Large intestine (tissue), 3 donors: Measurements from ENCODE around the gene JAKMIP1. TPM values are rescaled to one million over a fixed set of nuclear protein-coding genes. Genes with fewer than 3 reads are reported as not detected.

Source experiments
- DNase-seq, 2 donors: peaks; one replicate each; pipeline versions ENCODE4 v3.0.0 to v3.0.0-alpha.2; 2013
- H3K27ac ChIP-seq: one replicate; pipeline ENCODE4 v1.5.1; 2013; ENCODE audit warnings: low read length
- H3K27me3 ChIP-seq: 2 replicates; pipeline ENCODE4 v1.6.1; 2013; ENCODE audit warnings: low read length; ENCODE audit not compliant: control insufficient read depth, insufficient read depth
- H3K36me3 ChIP-seq: 2 replicates; pipeline ENCODE4 v1.6.1; 2013; ENCODE audit warnings: low read length; ENCODE audit not compliant: control insufficient read depth, insufficient read depth
- H3K4me1 ChIP-seq: one replicate; pipeline ENCODE4 v1.6.1; 2013; ENCODE audit warnings: low read length; ENCODE audit not compliant: control insufficient read depth, insufficient read depth
- H3K4me3 ChIP-seq: one replicate; pipeline ENCODE4 v1.5.1; 2013; ENCODE audit warnings: low read length
- H3K9me3 ChIP-seq: one replicate; pipeline ENCODE4 v1.6.1; 2013; ENCODE audit warnings: mild to moderate bottlenecking, low read depth, low read length, moderate library complexity; ENCODE audit not compliant: control insufficient read depth
- WGBS: methylation state at CpG from one replicate; pipeline ENCODE4 v1.1.5; 2013; ENCODE audit warnings: low lambda C conversion rate; ENCODE audit not compliant: insufficient coverage; 5-methylcytosine and 5-hydroxymethylcytosine counted together
- polyA plus RNA-seq: library from polyadenylated mRNA; unstranded; fragments of 120-200 nt; gene quantifications from one replicate; pipeline ENCODE4 v1.2.1, GENCODE V29; 2013

Gene JAKMIP1
- polyA plus RNA-seq, 1 donor, result 2.1 TPM

DNA sequence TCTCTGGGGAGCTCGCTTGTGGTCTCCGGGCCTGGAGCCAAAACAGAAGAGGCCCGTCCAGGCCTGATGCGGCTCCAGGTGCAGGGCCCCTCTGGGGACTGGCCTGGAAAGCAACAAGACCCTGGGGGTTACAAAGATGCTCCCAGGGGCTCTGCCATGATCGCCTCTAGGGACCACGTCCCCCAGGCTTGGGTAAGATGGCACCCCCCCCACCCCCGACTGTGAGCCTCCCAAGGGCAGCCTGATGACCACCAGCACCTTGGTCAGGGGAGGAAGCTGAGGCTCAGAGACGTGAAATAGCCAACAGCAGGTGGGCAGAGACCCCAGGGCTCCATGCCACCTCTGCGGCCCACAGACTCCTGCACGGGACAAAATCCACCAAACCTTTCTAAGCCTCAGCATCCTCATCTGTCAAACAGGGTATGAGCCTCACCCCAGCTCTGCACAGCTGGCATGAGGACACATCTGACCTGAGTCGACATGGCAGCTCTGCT lies 207.5 kb downstream of the JAKMIP1 start:
- no CpG with 5 or more reads among the region's 11 CpGs for WGBS

DNA sequence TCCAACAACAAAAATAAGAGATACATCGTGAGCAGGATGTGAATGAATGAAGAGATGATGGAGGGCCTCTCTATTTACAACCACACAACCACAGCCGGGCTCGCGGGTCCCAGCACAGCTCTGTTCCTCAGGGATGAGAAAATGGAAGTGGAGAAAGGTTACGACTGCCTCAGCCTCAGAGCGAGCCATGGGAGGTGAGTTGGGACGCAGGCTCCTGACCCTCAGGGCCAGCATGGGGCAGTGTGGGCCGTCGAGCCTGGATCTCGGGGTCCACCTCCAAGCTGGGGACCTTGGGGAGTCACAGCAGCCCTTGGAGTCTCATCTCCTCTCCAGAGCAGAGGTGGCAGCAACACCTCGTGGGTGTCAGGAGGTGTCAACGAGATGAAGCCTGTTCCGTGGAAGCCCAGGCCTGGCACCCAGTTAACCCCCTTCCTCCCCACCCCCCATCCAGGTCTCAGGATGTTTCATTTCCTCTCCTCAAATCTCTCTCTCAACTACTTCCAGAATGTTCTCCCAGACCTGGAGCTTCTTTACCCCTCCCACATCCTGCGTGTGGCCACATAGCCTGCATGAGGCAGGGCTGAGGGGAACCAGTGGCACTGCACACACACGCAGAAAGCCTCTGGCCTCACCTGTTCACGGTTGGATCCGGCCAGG lies 208.1 kb downstream of the JAKMIP1 start:
- no CpG with 5 or more reads among the region's 17 CpGs for WGBS

More for the DNA sequence above, 207.5 kb downstream of the JAKMIP1 start:
- no peaks in the 10 kb centered on the region for H3K27me3 ChIP-seq
- no peak overlapping the region for H3K4me3 ChIP-seq
- no peaks in the 10 kb centered on the region for H3K4me1 ChIP-seq
- no peaks in the 10 kb centered on the region for H3K9me3 ChIP-seq
- DNase-seq, result no peak
- H3K36me3 ChIP-seq, result no peaks in the 10 kb centered on the region
- no peak overlapping the region for H3K27ac ChIP-seq

DNA sequence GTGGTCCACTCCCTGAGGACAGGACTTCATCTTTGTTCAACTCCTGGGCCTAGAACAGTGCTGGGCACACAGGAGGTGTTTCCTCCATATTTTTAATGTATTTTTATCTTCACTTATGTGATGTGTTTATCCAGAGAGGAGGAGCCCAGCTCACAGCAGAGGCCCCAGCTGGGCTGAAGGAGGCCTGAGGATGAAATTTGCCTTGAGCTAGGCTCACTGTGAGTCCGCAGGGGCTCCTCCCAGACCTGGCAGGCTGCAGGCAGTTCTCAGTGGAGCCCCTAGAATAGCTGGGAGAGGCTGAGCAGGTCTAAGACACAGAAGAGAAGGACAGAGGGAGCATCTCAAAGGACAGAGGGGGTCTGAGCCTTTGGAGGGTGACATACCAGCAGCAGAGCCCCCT lies 208.9 kb downstream of the JAKMIP1 start:
- Histone ChIP-seq H3K27me3 (no peaks in the 10 kb centered on the region), H3K27ac (no peak overlapping the region), H3K4me3 (no peak overlapping the region), H3K4me1 (no peaks in the 10 kb centered on the region), H3K36me3 (no peaks in the 10 kb centered on the region), H3K9me3 (no peaks in the 10 kb centered on the region)
- DNase-seq, result no peak
- no CpG with 5 or more reads among the region's 1 CpG for WGBS

More for the DNA sequence above, 208.1 kb downstream of the JAKMIP1 start:
- Histone ChIP-seq H3K27me3 (no peaks in the 10 kb centered on the region), H3K4me1 (no peaks in the 10 kb centered on the region), H3K27ac (no peak overlapping the region), H3K36me3 (no peaks in the 10 kb centered on the region), H3K9me3 (no peaks in the 10 kb centered on the region), H3K4me3 (no peak overlapping the region)
- DNase-seq, result no peak

DNA sequence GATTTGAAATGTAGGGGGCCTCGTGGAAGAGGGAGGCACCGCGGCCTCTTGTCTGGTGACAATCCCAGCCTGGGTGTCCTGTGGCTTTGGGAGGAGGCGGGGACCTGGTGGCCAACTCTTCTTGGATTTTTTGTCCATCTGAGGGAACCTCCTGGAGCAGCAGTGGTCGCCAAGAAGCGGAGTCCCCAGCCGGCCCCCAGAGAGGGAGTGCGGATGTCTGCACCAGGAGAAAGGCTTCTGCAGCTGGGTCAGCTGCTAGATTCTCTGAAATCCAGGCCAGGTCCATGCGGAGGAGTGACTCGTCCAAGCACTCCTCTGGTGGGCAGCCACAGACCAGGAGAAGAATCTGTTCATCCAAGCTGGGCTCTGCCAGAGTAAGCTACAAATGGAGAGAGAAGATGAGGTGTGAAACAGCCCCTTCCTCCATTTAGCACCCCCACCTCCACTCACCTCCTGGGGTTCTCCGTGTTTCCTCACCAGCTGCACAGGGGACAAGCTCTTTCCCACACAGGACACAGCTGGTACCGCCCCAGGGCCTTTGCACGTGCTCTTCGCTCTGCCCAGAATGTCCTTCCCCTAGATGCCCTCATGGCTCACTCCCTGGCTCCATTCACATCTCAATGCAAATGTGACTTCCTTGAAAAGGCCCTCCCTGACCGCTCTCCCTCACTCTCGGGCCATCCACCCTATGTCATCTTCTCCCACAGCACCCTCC lies 209.7 kb downstream of the JAKMIP1 start:
- no peaks in the 10 kb centered on the region for H3K4me1 ChIP-seq
- H3K27ac ChIP-seq, result no peak overlapping the region
- H3K4me3 ChIP-seq, result no peak overlapping the region
- no peaks in the 10 kb centered on the region for H3K9me3 ChIP-seq
- no peaks in the 10 kb centered on the region for H3K36me3 ChIP-seq
- DNase-seq, result no peak
- WGBS, result 86% methylated on average over 1 of the region's 16 CpGs
- no peaks in the 10 kb centered on the region for H3K27me3 ChIP-seq

DNA sequence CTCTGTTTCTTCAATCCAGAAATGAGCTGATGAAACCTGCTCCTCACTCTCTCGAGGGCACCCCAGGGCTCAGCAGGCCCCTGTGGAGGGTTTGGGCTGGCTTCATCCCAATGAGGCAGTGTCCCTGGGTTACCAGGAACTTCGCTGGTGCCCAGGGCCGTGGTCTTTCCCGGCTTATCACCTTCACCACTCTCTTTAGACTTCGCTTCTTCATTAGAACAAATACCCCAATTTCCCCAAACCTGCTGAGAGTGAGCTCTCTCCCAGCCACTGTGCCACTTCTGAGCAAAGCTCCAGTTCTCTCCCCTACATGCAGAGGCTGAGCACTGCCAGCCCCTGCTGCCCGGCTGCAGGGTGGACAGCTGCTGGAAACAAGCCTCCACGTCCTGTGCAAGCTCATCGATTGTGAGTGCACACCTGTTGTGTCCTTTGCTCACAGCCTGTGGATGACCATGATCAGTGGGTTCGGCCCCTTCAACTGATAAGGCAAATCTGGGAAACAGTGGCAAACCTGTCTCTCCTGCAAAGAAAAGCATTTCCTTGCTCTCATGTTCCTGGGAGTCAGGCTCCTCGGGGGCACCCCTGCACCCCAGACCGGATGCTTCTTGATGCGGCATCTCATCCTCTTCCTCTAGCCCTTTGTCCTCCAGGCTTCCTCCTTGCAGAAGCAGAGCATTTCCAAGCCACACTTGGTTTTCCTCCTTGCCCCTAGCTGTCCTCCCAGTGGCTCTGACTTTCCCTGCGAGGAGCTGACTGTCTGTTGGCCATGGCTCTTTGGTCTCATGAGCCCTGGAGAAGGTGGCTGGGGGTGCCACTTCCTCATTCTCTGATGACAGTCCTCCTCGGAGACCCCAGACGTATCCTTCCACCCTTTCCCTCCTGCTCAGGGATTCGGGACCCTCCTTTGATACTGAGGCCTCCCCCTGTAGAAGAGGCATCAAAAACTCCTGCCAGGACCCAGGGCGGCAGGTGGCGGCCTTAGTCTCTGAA lies 210.8 kb downstream of the JAKMIP1 start:
- H3K27me3 ChIP-seq, result no peaks in the 10 kb centered on the region
- no CpG with 5 or more reads among the region's 18 CpGs for whole genome bisulfite sequencing
- H3K27ac ChIP-seq, result no peak overlapping the region
- H3K4me3 ChIP-seq, result no peak overlapping the region
- H3K4me1 ChIP-seq, result no peaks in the 10 kb centered on the region
- DNase-seq, result no peak
- no peaks in the 10 kb centered on the region for H3K36me3 ChIP-seq
- H3K9me3 ChIP-seq, result no peaks in the 10 kb centered on the region

DNA sequence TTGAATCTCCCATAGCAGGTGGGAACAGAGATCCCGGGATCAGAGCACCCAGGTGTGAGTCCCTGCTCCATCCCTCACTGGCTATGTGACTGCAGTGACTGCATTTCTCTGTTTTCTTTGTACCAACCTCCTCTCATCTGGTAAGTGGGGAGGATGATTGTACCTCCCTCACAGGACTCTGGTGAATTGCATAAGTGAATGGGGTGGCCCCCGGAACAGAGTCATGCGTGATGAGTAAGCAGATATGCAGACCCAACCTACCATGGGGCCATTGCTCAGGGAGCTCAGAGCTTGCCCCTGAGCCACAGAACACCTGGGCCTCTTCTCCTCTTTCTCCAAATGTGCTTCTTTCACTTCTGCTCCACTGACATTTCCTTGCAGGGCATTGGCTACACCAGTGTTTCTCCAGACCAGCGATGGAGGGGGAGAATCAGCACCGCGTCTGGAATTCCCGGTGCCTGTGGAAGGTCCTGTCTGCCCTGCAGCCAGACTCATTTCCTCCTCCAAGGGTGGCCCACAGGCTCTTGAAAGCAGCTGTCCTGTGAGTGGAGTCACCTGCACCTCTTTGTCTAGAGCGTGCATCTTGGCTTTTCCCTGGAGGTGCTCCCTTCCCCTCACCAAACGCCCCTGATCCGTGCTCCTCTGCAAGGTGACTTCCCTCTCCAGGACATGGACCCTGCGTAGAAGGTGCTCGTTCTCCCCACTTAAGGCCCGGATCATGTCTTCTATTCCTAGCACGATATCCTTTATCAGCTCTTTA lies 212.1 kb downstream of the JAKMIP1 start:
- H3K36me3 ChIP-seq, result no peaks in the 10 kb centered on the region
- 0% methylated on average over 1 of the region's 14 CpGs for WGBS
- H3K4me3 ChIP-seq, result no peak overlapping the region
- H3K9me3 ChIP-seq, result no peaks in the 10 kb centered on the region
- H3K27ac ChIP-seq, result no peak overlapping the region
- H3K27me3 ChIP-seq, result no peaks in the 10 kb centered on the region
- DNase-seq, result no peak
- H3K4me1 ChIP-seq, result no peaks in the 10 kb centered on the region

DNA sequence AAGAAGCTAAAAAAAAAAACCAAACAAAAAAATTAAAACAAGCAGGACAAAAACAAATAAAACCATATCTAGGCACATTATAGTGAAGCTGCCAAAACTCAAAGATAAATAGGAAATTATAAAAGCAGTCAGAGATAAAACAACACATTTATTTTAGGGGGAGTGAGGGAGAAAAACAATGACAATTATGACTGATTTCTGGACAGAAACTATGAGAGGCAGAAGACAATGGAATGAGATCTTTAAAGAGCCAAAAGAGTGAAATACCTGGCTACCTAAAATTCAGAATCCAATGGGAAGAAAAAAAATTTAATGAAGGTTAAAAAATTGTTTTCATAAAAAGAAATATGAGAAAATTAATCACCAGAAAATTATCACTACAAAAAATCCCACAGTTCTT lies 215.5 kb downstream of the JAKMIP1 start:
- Histone ChIP-seq H3K27me3 (peaks cover 7% of the 10 kb centered on the region), H3K36me3 (no peaks in the 10 kb centered on the region), H3K9me3 (no peaks in the 10 kb centered on the region)

DNA sequence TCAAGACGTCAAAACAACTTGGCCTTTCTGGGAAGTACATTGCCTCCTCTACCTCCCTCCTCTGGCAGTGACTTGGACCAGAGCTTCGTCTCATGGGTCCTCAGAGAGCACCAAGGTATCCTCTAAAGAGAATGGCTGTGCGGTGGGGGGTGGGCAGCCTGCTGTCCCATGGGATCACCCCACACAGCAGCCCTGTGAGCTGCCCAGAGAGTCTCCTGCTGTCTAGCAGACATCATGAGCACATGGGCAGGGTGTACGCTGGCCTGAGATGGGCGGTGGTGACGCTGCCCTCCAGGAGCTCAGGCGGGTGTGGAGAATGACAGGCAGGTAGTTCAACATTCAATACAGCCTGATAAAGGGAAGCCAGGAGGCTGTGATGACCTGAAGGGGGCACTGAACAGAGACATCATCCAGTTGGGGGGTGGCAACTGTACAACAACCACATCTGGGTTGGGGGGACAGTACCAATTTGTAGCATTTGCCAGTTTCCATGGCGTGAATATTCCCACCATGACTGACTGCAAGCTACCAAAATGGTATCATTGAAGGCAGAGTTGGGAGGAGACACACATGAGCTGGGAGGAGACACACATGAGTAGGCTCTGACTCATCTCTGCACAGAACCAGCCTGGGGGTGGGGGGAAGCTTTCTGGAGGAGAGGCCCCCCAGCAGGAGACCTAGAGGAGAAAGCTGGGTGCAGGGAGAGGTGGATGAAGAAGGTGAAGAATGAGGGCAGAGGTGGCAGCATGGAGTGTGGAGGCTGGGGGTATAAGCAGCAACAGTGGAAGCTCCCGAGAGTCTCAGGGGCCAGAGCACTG lies 218.0 kb downstream of the JAKMIP1 start:
- H3K36me3 ChIP-seq, result no peaks in the 10 kb centered on the region
- no peak overlapping the region for H3K27ac ChIP-seq
- peaks cover 7% of the 10 kb centered on the region for H3K27me3 ChIP-seq
- no peak overlapping the region for H3K4me3 ChIP-seq
- WGBS, result no CpG with 5 or more reads among the region's 9 CpGs
- no peaks in the 10 kb centered on the region for H3K9me3 ChIP-seq
- H3K4me1 ChIP-seq, result no peaks in the 10 kb centered on the region
- DNase-seq, result no peak

More for the DNA sequence above, 215.5 kb downstream of the JAKMIP1 start:
- H3K4me1 ChIP-seq, result no peaks in the 10 kb centered on the region
- H3K4me3 ChIP-seq, result no peak overlapping the region
- DNase-seq, result no peak
- no peak overlapping the region for H3K27ac ChIP-seq

DNA sequence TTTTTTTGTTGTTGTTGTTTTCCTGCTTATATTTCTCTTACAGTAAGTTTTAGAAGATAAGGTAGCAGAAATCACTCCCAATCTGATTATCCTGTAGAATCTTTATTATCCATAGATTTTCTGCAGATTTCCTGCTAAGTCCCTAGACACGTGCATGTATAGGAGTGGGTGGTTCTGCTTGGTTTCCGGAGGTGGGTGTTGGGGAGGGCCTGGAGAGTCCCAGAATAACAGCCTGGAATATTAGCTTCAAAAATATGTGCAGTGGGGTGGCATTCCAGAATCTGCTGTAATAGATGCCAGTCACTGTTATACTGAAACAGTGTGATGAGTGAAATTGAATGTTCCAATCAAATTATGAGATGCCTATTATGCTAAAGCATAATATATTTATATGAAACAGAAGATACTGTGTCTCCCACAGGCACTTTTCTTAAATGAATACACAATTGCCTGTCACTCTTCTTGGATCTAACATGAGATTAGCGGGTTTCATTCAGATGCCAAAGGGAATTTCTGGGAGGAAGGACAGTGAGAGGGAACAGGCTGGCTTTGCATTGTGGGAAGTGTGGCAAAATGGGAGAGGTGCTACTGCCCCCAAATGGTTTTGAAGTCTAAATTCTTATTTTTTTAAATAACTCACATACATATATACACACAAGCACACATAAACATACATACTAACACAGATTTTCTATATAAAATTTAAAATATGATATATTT lies 219.8 kb downstream of the JAKMIP1 start:
- H3K9me3 ChIP-seq, result no peaks in the 10 kb centered on the region
- H3K36me3 ChIP-seq, result no peaks in the 10 kb centered on the region
- no peak for DNase-seq
- no peak overlapping the region for H3K4me3 ChIP-seq
- H3K27ac ChIP-seq, result no peak overlapping the region
- no peaks in the 10 kb centered on the region for H3K4me1 ChIP-seq
- H3K27me3 ChIP-seq, result peaks cover 7% of the 10 kb centered on the region
- no CpG with 5 or more reads among the region's 3 CpGs for WGBS
